Measurements from ENCODE around the gene GARIN5A.

GRCh38 chr19:50466706-50467039 lies 10.0 kb downstream of the GARIN5A start:
- no peak for TF ChIP-seq CTCF (IDR thresholded peaks at IDR 0.05)
- no peak for TF ChIP-seq SMC3 (IDR thresholded peaks at IDR 0.05)
- no peak for TF ChIP-seq HOXA7 (CRISPR knock-in tag; IDR thresholded peaks at IDR 0.05)
- no peak for TF ChIP-seq NR3C1 (IDR thresholded peaks at IDR 0.05)
- no peak for TF ChIP-seq MAX (IDR thresholded peaks at IDR 0.05)
- TF ChIP-seq CHD2 (IDR thresholded peaks at IDR 0.05; ENCODE audit: low read length, partially characterized antibody) = no peak
- no peak for TF ChIP-seq BCL3 (IDR thresholded peaks at IDR 0.05)
- no peak for TF ChIP-seq POLR2A (IDR thresholded peaks at IDR 0.05; ENCODE audit: low read length)
- no peak for TF ChIP-seq FOSB (CRISPR knock-in tag; IDR thresholded peaks at IDR 0.05)
- no peak for TF ChIP-seq RAD21 (conservative IDR thresholded peaks at IDR 0.05 in 1 of 2, IDR thresholded peaks at IDR 0.05 in 1 of 2)
- no peak for TF ChIP-seq EP300 (IDR thresholded peaks at IDR 0.05)
- no peak for TF ChIP-seq PBX3 (IDR thresholded peaks at IDR 0.05)
